Measurements from ENCODE around the gene PDE9A.

- TF ChIP-seq CTCF (IDR thresholded peaks at IDR 0.05) (no peak), EP300 (IDR thresholded peaks at IDR 0.05) (peak in 1 of 2 donors; percentile 74)
Measured at GRCh38 chr21:42674351-42674940, 21.0 kb downstream of the PDE9A start.
